GM23338 (cell line): Measurements from ENCODE around the gene FOXJ3. TPM values are rescaled to one million over a fixed set of nuclear protein-coding genes. Genes with fewer than 3 reads are reported as not detected.

Experiments used
- ATAC-seq: fragments of 200-7000 bp; cut with Tn5 transposase; 3 replicates; pipeline ENCODE4 v1.9.1; 2020
- DNase-seq: peaks from one replicate; pipeline ENCODE4 v3.0.0-alpha.2; 2015; ENCODE audit warnings: low spot score
- H2AFZ ChIP-seq: fragments of 200-600 bp; sonication (generic); 2 replicates; pipeline ENCODE4 v1.8.0; 2016; ENCODE audit warnings: antibody characterized with exemption, mild to moderate bottlenecking, moderate library complexity
- H3F3A ChIP-seq: fragments of 200-600 bp; sonication (generic); replicated peaks from 2 replicates; pipeline ENCODE4 v1.8.0; 2017; ENCODE audit warnings: antibody characterized with exemption, mixed run types, low read depth
- H3K27ac ChIP-seq: fragments of 200-600 bp; sonication (generic); 2 replicates; pipeline ENCODE4 v1.6.1; 2016; ENCODE audit warnings: low read depth
- H3K27me3 ChIP-seq: fragments of 200-600 bp; sonication (generic); 2 replicates; pipeline ENCODE4 v1.8.0; 2016; ENCODE audit warnings: mild to moderate bottlenecking, mixed run types, moderate library complexity; ENCODE audit not compliant: insufficient read depth
- H3K36me3 ChIP-seq: fragments of 200-600 bp; sonication (generic); 2 replicates; pipeline ENCODE4 v1.8.0; 2016; ENCODE audit warnings: mild to moderate bottlenecking; ENCODE audit not compliant: insufficient read depth
- H3K4me1 ChIP-seq: fragments of 200-600 bp; sonication (generic); 2 replicates; pipeline ENCODE4 v1.8.0; 2016; ENCODE audit warnings: mild to moderate bottlenecking, moderate library complexity; ENCODE audit not compliant: insufficient read depth
- H3K4me2 ChIP-seq: fragments of 200-600 bp; sonication (generic); 2 replicates; pipeline ENCODE4 v1.7.1; 2017; ENCODE audit warnings: mixed run types
- H3K4me3 ChIP-seq: fragments of 200-600 bp; sonication (generic); 2 replicates; pipeline ENCODE4 v1.6.1; 2016; ENCODE audit warnings: mixed run types
- H3K79me2 ChIP-seq: fragments of 200-600 bp; sonication (generic); replicated peaks from 2 replicates; pipeline ENCODE4 v1.8.0; 2017; ENCODE audit warnings: mild to moderate bottlenecking; ENCODE audit not compliant: insufficient read depth
- H3K9me2 ChIP-seq: fragments of 200-600 bp; sonication (generic); 2 replicates; pipeline ENCODE4 v1.8.0; 2017; ENCODE audit not compliant: insufficient read depth
- H4K20me1 ChIP-seq: fragments of 200-600 bp; sonication (generic); replicated peaks from 2 replicates; pipeline ENCODE4 v1.8.0; 2017; ENCODE audit warnings: mild to moderate bottlenecking; ENCODE audit not compliant: insufficient read depth
- H3K27ac Mint-ChIP-seq: 2 replicates; pipeline ENCODE4 v1.8.0; 2020; ENCODE audit warnings: inconsistent platforms, mild to moderate bottlenecking, moderate library complexity, mixed read lengths
- H3K27me3 Mint-ChIP-seq: 3 replicates; pipeline ENCODE4 v1.8.0; 2022; ENCODE audit warnings: low read depth, mild to moderate bottlenecking, moderate library complexity, mixed read lengths, inconsistent platforms; ENCODE audit not compliant: insufficient read depth, poor library complexity
- H3K36me3 Mint-ChIP-seq: 3 replicates; pipeline ENCODE4 v1.8.0; 2021; ENCODE audit warnings: low read depth, mild to moderate bottlenecking, inconsistent platforms, moderate library complexity, mixed read lengths
- H3K4me1 Mint-ChIP-seq: 3 replicates; pipeline ENCODE4 v1.8.0; 2020; ENCODE audit warnings: mild to moderate bottlenecking, inconsistent platforms, mixed read lengths
- H3K4me3 Mint-ChIP-seq: 3 replicates; pipeline ENCODE4 v1.8.0; 2021; ENCODE audit warnings: moderate library complexity, mild to moderate bottlenecking, inconsistent platforms, mixed read lengths
- H3K9me3 Mint-ChIP-seq: 3 replicates; pipeline ENCODE4 v1.8.0; 2020; ENCODE audit warnings: moderate library complexity, mild to moderate bottlenecking, inconsistent platforms, mixed read lengths
- CREB1 ChIP-seq: fragments of 250-450 bp; sonication (Bioruptor Pico); IDR thresholded peaks from 2 replicates; pipeline ENCODE4 v1.5.0; 2020; ENCODE audit warnings: low read depth, mild to moderate bottlenecking, moderate library complexity
- EZH2 ChIP-seq: fragments of 200-600 bp; sonication (generic); IDR thresholded peaks from one replicate; pipeline ENCODE4 v1.8.0; 2017; ENCODE audit warnings: antibody characterized with exemption, mild to moderate bottlenecking, low read depth; ENCODE audit not compliant: unreplicated experiment
- POLR2AphosphoS5 ChIP-seq: IDR thresholded peaks from 2 replicates; pipeline ENCODE4 v1.6.1; 2016; ENCODE audit warnings: antibody characterized with exemption, low read depth
- polyA plus RNA-seq: library from polyadenylated mRNA; unstranded; fragments of >200 nt; fragmentation: Nextera tagmentation; extraction: Ambion mirVana; gene quantifications from 2 replicates; pipeline ENCODE4 v1.2.1, GENCODE V29; 2016
- total RNA-seq: library from RNA; depleted of rRNA; stranded (reverse); fragments of >200 nt; shearing (Covaris generic); gene quantifications from 2 replicates; pipeline ENCODE4 v1.2.3, GENCODE V29; 2014
- TF ChIP-seq, protein P1 (sequence below): IDR thresholded peaks from one replicate; pipeline ENCODE4 v1.6.1; 2018; ENCODE audit warnings: antibody characterized with exemption; ENCODE audit not compliant: unreplicated experiment

The FOXJ3 gene
- total and polyA plus RNA-seq, 2 experiments from 2014 or later = 36.6 to 53.3 TPM

DNA sequence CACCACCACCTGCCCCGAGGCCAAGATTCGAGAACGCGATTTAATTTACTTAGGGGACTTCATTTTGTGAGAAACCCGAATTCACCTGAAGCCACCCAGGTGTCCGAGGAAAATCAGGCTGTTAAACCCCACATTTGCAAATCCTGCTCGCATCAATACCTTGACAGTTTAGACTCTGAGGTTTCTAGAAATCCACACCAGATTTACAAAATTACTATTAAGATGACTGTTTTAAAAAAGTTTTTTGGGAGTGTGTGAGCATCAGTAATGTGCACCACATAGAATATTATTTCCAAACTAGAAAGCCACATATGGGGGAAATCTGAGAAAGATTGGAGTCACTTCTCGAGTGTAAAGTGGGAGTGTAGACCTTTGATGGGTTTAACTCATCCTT lies 46.2 kb upstream of the FOXJ3 start:
- H3K4me3 ChIP-seq = peak overlapping the region; percentile 83
- H3K4me1 ChIP-seq = peaks cover 7% of the 10 kb centered on the region; the same call in 1 of the 2 replicates
- no peaks in the 10 kb centered on the region for H3K79me2 ChIP-seq
- no peaks in the 10 kb centered on the region for H3K9me2 ChIP-seq
- peak overlapping the region; percentile 75 for H3K4me3 Mint-ChIP-seq
- no peak overlapping the region for H3K27ac Mint-ChIP-seq
- H3K36me3 ChIP-seq = no peaks in the 10 kb centered on the region
- peaks cover 18% of the 10 kb centered on the region for H3K27me3 ChIP-seq
- H2AFZ ChIP-seq = peak overlapping the region; percentile 95
- no peaks in the 10 kb centered on the region for H3K9me3 Mint-ChIP-seq
- ATAC-seq (no peak), DNase-seq (peak; percentile 8)
- no peak overlapping the region for H3K27ac ChIP-seq
- no peak for TF ChIP-seq EZH2
- H4K20me1 ChIP-seq = no peaks in the 10 kb centered on the region
- no peaks in the 10 kb centered on the region for H3K36me3 Mint-ChIP-seq
- no peaks in the 10 kb centered on the region for H3F3A ChIP-seq
- H3K4me1 Mint-ChIP-seq = peaks cover 16% of the 10 kb centered on the region
- peaks cover 19% of the 10 kb centered on the region for H3K27me3 Mint-ChIP-seq
- H3K4me2 ChIP-seq = peak overlapping the region; percentile 87

DNA sequence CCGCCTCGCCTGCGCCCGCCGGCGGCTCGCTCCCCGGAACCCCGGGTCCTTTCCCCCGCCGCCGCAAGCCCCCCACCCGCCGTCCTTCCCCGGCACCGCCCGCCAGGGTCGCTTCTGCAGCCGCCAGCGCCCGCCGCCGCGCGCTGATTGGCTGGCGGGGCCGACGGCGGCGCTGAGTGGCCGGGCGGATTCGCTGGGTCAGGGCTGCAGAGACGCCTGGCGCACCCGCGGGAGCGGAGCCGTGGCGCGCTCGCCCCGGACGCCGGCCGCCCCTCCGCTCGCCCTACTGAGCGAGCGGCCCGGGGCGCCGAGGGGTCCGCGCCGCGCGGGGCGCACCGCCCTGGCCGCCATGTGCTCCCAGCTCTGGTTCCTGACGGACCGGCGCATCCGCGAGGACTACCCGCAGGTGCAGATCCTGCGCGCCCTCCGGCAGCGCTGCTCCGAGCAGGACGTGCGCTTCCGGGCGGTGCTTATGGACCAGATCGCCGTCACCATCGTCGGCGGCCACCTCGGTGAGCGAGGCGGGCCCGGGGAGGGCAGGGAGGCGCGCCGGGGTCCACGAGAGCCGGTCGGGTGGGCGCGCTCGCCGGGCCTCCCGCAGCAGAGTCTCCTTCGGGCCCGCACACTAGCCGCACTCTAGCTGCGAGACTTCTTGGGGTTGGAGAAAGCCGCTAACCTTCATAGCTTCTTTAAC lies 45.7 kb upstream of the FOXJ3 start, which contains the start of gene RIMKLA:
TSS of gene RIMKLA (plus strand) at position 207 of the 694 bp plus-strand sequence. CDS start at position 350, 143 bp downstream.
- TF ChIP-seq CREB1 (no peak), POLR2AphosphoS5 (peak; percentile 41)
- DNase-seq = peak; percentile 82

DNA sequence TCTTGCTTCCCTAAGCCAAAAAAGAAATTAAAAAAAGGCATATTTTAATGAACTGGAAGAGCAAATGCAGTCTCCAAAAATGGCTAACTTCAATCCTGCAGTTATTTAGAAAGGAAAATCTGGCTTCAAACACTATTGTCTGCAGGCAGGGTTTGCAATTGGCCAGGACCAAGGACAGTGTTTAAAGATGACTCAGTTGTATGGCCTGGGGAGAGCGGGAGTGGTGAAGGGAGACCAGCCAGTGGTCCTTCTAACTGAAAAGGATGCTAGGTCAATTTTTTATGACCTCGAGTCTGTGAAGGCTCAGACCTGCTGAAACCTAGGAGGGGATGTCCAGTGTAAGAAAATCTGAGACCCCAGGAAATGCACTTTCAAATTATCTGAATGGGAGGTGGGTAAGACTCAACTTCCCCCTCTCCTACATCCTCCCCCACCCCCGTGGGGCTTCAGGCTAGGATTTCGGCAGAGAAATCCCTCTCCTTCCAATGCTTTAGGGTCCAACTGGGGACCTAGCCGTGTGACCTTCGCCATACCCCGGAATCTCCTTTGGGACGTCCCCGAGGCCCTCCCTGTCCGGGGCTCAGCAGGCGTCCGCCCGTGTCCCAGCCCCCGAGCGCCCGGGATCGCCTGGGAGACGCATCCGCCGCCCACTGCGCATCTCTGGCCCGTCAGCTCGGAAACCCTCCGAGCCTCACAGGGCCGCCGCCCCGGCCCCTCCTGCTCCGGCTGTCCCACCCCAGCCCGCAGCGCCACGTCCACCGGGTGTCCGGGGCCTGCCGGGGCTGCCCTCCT lies 45.0 kb upstream of the FOXJ3 start:
- H3K36me3 Mint-ChIP-seq = no peaks in the 10 kb centered on the region
- Histone ChIP-seq H3K79me2 (no peaks in the 10 kb centered on the region), H3K36me3 (no peaks in the 10 kb centered on the region), H3K27me3 (peaks cover 18% of the 10 kb centered on the region), H3K4me2 (peak overlapping the region; percentile 89), H3K4me1 (peaks cover 7% of the 10 kb centered on the region; the same call in 1 of the 2 replicates), H3K4me3 (peak overlapping the region; percentile 83), H3F3A (no peaks in the 10 kb centered on the region), H3K27ac (no peak overlapping the region), H4K20me1 (no peaks in the 10 kb centered on the region), H3K9me2 (no peaks in the 10 kb centered on the region), H2AFZ (peak overlapping the region; percentile 99)
- peaks cover 14% of the 10 kb centered on the region for H3K4me1 Mint-ChIP-seq
- DNase-seq (peak; percentile 77), ATAC-seq (peak; percentile 76)
- H3K27me3 Mint-ChIP-seq = peaks cover 19% of the 10 kb centered on the region
- no peaks in the 10 kb centered on the region for H3K9me3 Mint-ChIP-seq
- H3K27ac Mint-ChIP-seq = no peak overlapping the region
- peak overlapping the region; percentile 82 for H3K4me3 Mint-ChIP-seq
- TF ChIP-seq, protein P1, sequence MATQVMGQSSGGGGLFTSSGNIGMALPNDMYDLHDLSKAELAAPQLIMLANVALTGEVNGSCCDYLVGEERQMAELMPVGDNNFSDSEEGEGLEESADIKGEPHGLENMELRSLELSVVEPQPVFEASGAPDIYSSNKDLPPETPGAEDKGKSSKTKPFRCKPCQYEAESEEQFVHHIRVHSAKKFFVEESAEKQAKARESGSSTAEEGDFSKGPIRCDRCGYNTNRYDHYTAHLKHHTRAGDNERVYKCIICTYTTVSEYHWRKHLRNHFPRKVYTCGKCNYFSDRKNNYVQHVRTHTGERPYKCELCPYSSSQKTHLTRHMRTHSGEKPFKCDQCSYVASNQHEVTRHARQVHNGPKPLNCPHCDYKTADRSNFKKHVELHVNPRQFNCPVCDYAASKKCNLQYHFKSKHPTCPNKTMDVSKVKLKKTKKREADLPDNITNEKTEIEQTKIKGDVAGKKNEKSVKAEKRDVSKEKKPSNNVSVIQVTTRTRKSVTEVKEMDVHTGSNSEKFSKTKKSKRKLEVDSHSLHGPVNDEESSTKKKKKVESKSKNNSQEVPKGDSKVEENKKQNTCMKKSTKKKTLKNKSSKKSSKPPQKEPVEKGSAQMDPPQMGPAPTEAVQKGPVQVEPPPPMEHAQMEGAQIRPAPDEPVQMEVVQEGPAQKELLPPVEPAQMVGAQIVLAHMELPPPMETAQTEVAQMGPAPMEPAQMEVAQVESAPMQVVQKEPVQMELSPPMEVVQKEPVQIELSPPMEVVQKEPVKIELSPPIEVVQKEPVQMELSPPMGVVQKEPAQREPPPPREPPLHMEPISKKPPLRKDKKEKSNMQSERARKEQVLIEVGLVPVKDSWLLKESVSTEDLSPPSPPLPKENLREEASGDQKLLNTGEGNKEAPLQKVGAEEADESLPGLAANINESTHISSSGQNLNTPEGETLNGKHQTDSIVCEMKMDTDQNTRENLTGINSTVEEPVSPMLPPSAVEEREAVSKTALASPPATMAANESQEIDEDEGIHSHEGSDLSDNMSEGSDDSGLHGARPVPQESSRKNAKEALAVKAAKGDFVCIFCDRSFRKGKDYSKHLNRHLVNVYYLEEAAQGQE = peak; percentile 78

More for the DNA sequence above, 45.7 kb upstream of the FOXJ3 start, which contains the start of gene RIMKLA:
- H3K4me2 ChIP-seq = peak within 1 kb of the TSS; percentile 89
- no peaks in the 10 kb centered on the region for H4K20me1 ChIP-seq
- H2AFZ ChIP-seq = peak within 1 kb of the TSS; percentile 99
- peaks cover 16% of the 10 kb centered on the region for H3K4me1 Mint-ChIP-seq
- no peaks in the 10 kb centered on the region for H3K79me2 ChIP-seq
- H3F3A ChIP-seq = no peaks in the 10 kb centered on the region
- H3K4me3 Mint-ChIP-seq = peak within 1 kb of the TSS; percentile 82
- no peak within 1 kb of the TSS for H3K27ac Mint-ChIP-seq
- H3K4me1 ChIP-seq = peaks cover 7% of the 10 kb centered on the region; the same call in 1 of the 2 replicates
- peak; percentile 89 for ATAC-seq
- H3K36me3 Mint-ChIP-seq = no peaks in the 10 kb centered on the region
- no peak within 1 kb of the TSS for H3K27ac ChIP-seq
- H3K36me3 ChIP-seq = no peaks in the 10 kb centered on the region
- peaks cover 19% of the 10 kb centered on the region for H3K27me3 Mint-ChIP-seq
- H3K4me3 ChIP-seq = peak within 1 kb of the TSS; percentile 83
- no peaks in the 10 kb centered on the region for H3K9me3 Mint-ChIP-seq
- H3K9me2 ChIP-seq = no peaks in the 10 kb centered on the region
- peaks cover 18% of the 10 kb centered on the region for H3K27me3 ChIP-seq
